ENCODE measurements around the gene CACNA2D3.

CACNA2D3 gene

DNA sequence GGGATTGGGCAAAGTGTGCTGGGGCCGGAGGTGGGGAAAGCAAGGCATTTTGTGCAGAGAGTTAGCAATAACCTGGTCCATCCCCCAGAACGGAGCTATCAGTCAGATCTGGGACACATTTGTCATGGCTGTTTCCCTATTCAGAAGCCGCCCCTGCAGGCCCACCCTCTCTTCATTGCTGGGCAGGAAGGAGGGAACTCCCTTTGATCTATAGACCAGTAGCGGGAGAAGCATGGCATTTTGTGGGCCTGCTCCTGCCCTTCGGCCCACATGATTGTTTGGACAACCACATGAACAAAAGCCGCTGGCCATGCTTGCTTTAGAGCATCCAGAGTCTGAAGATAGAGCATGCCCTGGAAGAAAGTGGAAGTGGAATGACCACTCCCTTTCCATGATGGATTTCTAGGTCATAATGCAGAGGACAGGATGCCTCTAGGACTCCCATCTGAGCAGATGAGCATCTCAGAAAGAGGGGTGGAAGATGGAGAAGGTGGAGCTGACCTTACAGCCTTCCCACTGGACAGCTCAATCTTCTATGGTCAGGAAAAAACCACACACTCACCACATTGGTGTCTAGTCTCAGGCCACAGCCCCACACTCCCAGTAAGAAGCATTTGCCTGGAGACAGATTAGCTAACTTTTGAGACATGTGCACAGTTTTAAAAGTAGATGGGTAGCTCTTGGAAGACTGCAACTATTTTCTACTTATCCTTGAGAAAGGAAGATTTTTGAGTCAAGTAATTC, 817.4 kb downstream of the CACNA2D3 start:
- TF ChIP-seq CTCF (IDR thresholded peaks at IDR 0.05; ENCODE audit: insufficient read depth, low read length, poor library complexity, severe bottlenecking): no peak
- no peak for TF ChIP-seq EZH2phosphoT487 (conservative IDR thresholded peaks at IDR 0.05; ENCODE audit: low read length)
- Histone ChIP-seq H3K9ac (ENCODE audit: low read length) (no peak overlapping the region), H3K79me2 (ENCODE audit: insufficient read depth, low read length) (no peaks in the 10 kb centered on the region), H3K9me2 (replicated peaks; ENCODE audit: insufficient read depth, low read length) (no peaks in the 10 kb centered on the region), H3K27ac (ENCODE audit: low read depth, low read length) (no peak overlapping the region), H3K9me3 (ENCODE audit: insufficient read depth, low read length) (no peaks in the 10 kb centered on the region), H2AFZ (ENCODE audit: low read depth, low read length, severe bottlenecking) (no peak overlapping the region), H3K36me3 (ENCODE audit: low read length) (no peaks in the 10 kb centered on the region), H3K27me3 (ENCODE audit: low read length) (no peaks in the 10 kb centered on the region), H3K4me3 (ENCODE audit: insufficient read depth, low read length, poor library complexity, severe bottlenecking) (no peak overlapping the region), H3K4me2 (ENCODE audit: low read depth, low read length, poor library complexity, severe bottlenecking) (no peak overlapping the region), H4K20me1 (ENCODE audit: low read depth, low read length) (no peaks in the 10 kb centered on the region), H3F3A (ENCODE audit: insufficient read depth) (no peaks in the 10 kb centered on the region)

GRCh38 chr3:54940971-54941370, 818.6 kb downstream of the CACNA2D3 start:
- H3K79me2 ChIP-seq (ENCODE audit: insufficient read depth, low read length): no peaks in the 10 kb centered on the region
- H3F3A ChIP-seq (ENCODE audit: insufficient read depth): no peaks in the 10 kb centered on the region
- no peak overlapping the region for H2AFZ ChIP-seq (ENCODE audit: low read depth, low read length, severe bottlenecking)
- H3K27me3 ChIP-seq (ENCODE audit: low read length): no peaks in the 10 kb centered on the region
- TF ChIP-seq CTCF (IDR thresholded peaks at IDR 0.05; ENCODE audit: insufficient read depth, low read length, poor library complexity, severe bottlenecking) (no peak), EZH2phosphoT487 (conservative IDR thresholded peaks at IDR 0.05; ENCODE audit: low read length) (no peak)
- no peak overlapping the region for H3K9ac ChIP-seq (ENCODE audit: low read length)
- no peaks in the 10 kb centered on the region for H3K9me3 ChIP-seq (ENCODE audit: insufficient read depth, low read length)
- H4K20me1 ChIP-seq (ENCODE audit: low read depth, low read length): no peaks in the 10 kb centered on the region
- H3K4me2 ChIP-seq (ENCODE audit: low read depth, low read length, poor library complexity, severe bottlenecking): no peak overlapping the region
- H3K36me3 ChIP-seq (ENCODE audit: low read length): no peaks in the 10 kb centered on the region
- no peak overlapping the region for H3K4me3 ChIP-seq (ENCODE audit: insufficient read depth, low read length, poor library complexity, severe bottlenecking)
- no peak overlapping the region for H3K27ac ChIP-seq (ENCODE audit: low read depth, low read length)
- H3K9me2 ChIP-seq (replicated peaks; ENCODE audit: insufficient read depth, low read length): no peaks in the 10 kb centered on the region

DNA sequence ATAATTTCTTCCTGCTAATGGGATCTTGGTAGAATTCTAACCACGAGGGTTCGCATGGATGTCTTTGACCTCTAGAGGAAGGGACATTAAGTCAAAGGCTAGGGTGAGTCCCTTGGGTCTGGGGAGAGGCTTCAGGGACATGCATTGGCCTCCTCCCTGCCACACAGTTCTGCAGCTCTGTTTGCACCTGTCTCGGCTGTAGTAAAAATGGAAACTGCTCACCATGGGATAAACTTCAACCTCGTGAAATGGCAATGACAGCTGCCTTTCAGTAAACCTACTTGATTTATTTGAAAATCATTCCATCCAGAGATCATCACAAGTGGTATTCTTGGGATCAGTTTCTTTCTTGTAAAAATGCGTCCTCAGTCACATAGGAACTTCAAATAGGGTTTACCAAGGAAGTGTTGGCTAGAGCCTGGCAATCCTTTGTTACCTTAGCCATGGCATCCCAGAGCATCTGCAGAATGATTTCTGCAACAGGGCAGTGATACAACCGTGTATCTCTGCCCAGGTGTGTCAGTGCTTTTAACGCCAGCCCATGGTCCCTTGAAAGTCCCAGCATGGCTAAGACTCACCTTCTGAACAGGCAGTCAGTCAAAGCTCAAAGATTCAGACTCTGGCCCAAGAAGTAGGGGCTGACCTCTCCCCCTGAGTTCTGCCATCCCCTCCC, 819.5 kb downstream of the CACNA2D3 start:
- Histone ChIP-seq H3K9ac (ENCODE audit: low read length) (no peak overlapping the region), H3K9me2 (replicated peaks; ENCODE audit: insufficient read depth, low read length) (no peaks in the 10 kb centered on the region), H4K20me1 (ENCODE audit: low read depth, low read length) (no peaks in the 10 kb centered on the region), H3K4me3 (ENCODE audit: insufficient read depth, low read length, poor library complexity, severe bottlenecking) (no peak overlapping the region), H3F3A (ENCODE audit: insufficient read depth) (no peaks in the 10 kb centered on the region), H3K27me3 (ENCODE audit: low read length) (no peaks in the 10 kb centered on the region), H3K79me2 (ENCODE audit: insufficient read depth, low read length) (no peaks in the 10 kb centered on the region), H3K27ac (ENCODE audit: low read depth, low read length) (no peak overlapping the region), H3K9me3 (ENCODE audit: insufficient read depth, low read length) (no peaks in the 10 kb centered on the region), H3K36me3 (ENCODE audit: low read length) (no peaks in the 10 kb centered on the region), H3K4me2 (ENCODE audit: low read depth, low read length, poor library complexity, severe bottlenecking) (no peak overlapping the region), H2AFZ (ENCODE audit: low read depth, low read length, severe bottlenecking) (no peak overlapping the region)
- TF ChIP-seq CTCF (IDR thresholded peaks at IDR 0.05; ENCODE audit: insufficient read depth, low read length, poor library complexity, severe bottlenecking) (no peak), EZH2phosphoT487 (conservative IDR thresholded peaks at IDR 0.05; ENCODE audit: low read length) (no peak)

Data from SU-DHL-6 (cell line).